Renal cortex interstitium (tissue), 11 donors: ENCODE measurements around the gene CPLANE1. TPM values are rescaled to one million over a fixed set of nuclear protein-coding genes. Genes with fewer than 3 reads are reported as not detected.
A peak's percentile ranks its signal among the peaks of the same experiment; 100 is the strongest.

Experiments
- DNase-seq, 11 donors: peaks; one replicate each; pipeline ENCODE4 v3.0.0-alpha.2; 2013; ENCODE audit warnings: low read depth in 9 of 11, low spot score in 4 of 11; ENCODE audit errors: extremely low read depth in 1 of 11
- polyA plus RNA-seq, 3 donors: library from polyadenylated mRNA; unstranded; fragments of 120-200 nt; gene quantifications; one replicate each; pipeline ENCODE4 v1.2.1, GENCODE V29; 2013; ENCODE audit not compliant: insufficient read length in 3 of 3

The CPLANE1 gene
- polyA plus RNA-seq, 3 donors = 30.0 to 37.9 (median 33.7) TPM

DNA sequence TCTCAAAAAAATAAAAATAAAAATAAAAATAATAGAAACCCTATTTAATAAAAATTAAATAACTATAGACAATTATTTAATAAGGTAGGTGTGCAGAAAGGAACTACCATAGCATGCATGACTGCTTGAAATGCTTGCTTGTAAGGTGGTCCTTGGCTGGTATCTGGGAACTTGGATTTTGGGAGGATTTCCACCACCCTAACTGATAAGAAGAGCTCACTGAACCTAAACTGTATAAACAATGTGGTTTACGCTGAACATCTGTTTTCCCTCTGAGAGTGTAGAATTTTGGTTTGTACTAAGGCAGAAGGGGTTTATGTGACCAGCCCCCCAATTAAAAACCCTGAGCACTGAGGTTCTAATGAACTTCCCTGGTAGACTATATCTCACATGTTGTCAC is 31.2 kb downstream of the CPLANE1 start:
- DNase-seq = no peak

DNA sequence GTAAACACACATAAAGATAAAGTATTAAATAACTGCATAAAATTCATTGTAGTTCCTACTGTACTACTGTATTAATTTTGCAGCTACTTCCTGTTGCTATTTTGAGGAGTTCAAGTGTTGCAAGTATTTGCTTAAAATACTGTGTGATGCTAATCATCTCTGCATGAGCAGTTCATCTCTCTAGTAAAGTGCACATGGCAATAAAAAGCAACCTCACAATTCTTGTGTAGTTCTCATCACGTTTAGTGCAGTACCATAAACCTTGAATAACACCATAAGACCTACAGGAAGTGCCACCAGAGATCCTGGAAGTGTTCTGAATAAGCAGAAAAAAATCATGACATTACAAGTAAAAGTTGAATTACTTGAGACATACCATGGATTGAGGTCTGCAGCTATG is 34.6 kb downstream of the CPLANE1 start:
- no peak for DNase-seq

DNA sequence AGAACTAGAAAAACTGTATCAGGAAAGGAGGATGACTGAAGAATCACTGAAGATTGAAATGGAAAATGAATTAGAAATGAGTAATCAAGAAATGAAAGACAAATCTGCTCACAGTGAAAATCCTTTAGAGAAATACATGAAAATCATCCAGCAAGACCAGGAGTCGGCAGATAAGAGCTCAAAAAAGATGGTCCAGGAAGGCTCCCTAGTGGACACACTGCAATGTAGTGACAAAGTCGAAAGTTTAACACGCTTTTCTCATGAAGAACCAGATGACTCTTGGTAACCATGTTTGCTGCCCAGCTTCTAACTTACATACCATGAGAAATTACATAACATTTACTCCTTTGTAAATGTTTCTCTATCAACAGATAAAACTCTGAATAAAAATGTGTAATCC is 37.1 kb downstream of the CPLANE1 start:
- no peak for DNase-seq

DNA sequence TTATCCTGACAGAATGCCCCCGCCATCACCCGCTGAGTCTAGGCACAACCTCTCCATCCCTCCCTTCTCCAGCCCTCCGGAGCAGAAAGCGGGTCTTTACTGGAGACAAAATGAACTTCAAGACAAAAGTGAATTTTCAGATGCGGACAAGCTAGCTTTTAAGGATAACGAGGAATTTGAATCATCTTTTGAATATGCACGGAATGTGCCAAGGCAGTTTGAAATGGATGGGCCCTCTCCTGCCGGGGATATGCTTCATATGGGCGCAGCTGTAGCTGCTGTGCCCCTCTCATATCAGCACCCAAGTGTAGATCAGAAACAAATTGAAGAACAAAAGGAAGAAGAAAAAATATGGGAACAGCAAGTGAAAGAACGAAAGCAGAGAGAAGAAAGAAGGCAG is 37.5 kb downstream of the CPLANE1 start:
- no peak for DNase-seq

- DNase-seq = peak in 8 of 11 donors; percentile 1 to 15 (median 4)
These were observed 40.0 kb downstream of the CPLANE1 start for GRCh38 chr5:37208883-37209797.

DNA sequence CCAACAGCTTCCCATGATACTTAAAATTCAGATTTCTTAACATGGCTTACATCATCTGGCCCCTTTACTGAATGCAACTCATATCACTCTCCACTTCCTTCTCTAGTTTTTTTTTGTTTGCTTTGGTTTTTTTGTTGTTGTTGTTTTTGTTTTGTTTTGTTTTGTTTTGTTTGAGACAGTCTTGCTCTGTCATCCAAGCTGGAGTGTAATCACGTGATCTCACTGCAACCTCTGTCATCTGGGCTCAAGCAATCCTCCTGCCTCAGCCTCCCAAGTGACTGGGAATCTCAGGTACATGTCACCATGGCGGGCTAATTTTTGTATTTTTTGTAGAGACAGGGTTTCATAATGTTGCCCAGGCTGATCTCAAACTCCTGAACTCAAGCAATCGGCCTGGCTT is 41.4 kb downstream of the CPLANE1 start:
- no peak for DNase-seq

DNA sequence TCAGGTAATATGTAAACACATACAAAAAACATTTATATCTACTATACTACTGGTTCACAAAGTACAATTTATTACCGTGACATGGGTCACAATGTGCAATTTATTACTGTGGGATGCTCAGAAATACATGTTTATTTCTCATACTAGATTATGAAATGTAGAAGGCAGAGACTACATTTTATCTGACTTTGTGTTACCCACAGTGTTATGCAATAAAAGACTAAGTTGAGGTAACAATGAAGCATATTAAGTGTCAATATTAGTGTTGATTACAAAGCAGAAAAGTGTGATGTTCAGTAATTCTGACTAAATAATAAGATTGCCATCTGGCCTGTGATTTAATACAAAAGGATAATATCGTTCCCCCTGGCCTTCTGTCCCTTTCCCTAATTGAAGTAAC is 42.4 kb downstream of the CPLANE1 start:
- DNase-seq = no peak

DNA sequence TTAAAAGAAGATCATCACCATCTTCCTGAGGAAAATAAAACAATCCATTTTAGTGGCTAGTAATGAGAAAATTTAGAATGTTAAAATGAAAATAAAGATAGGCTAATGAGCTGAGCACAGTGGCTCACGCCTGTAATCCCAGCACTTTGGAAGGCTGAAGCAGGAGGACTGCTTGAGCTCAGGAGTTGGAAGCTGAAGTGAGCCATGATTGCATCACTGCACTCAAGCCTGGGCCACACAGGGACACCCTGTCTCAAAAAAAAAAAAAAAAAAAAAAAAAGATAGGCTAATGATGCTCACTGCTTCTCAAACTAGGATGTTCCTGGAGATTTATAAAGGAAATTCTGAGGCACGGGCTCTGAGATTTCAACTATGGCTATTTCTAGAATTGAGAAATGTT is 50.3 kb downstream of the CPLANE1 start:
- no peak for DNase-seq

DNA sequence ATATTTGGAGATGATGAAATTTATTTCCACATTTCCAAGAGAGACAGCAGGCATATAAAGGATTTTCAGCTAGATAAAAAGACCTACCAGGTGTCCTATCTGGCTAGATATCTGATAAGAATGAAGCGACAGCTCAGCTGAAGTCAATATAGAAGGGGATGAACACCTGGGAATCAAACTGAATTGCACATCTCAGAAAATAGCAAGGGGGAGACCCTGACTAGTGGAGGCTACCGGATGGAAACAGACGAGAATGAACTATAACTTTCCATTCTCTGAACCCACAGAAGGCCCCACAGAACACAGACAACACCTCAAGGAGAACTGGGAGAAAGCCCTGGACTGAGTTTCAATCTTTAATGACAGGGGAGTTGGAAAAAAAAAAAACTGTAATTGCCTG is 51.1 kb downstream of the CPLANE1 start:
- no peak for DNase-seq

DNA sequence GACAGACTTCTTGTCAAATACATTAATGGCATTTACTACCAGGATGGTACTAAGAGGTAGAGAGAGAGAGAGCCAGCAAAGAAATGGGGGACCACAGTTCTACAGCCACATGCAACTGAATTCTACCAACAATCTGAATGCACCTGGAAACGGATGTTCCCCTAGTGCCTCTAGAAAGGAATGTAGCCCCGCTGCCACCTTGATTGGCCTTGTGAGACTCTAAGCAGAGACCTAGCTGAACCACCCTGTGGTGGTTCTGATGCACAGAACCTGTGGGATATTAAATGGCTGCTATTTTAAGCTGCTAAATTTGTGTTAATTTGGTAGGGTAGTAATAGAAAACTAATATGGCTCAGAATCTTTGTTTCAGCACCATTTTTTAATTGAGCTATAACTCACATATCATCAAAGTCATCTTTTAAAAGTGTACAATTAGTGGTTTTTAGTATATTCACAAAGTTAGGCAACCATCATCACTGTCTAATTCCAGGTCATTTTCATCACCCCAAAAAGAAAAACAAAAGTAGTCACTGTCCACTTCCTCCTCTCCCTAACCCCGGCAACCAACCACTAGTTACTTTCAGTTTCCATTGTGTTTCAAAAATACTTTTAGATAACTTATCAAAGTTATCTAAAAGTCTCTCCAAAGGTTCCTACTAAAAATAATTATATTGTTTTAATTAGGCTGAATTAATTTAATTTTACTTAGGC is 51.7 kb downstream of the CPLANE1 start:
- DNase-seq = no peak

DNA sequence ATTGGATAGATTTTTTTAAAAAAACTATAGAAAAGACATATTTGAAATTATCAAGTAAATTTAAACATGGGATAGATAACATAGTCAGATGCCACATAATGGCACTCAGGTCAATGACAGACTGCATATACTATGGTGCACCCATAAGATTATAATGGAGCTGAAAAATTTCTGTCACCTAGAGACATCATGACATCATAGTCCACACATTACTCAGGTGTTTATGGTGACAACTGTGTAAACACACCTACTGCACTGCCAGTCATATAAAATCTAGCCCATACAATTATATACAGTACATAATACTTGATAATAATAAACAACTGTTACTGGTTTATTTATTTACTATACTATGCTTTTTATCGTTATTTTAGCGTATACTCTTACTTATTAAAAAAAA is 58.6 kb downstream of the CPLANE1 start:
- no peak for DNase-seq

DNA sequence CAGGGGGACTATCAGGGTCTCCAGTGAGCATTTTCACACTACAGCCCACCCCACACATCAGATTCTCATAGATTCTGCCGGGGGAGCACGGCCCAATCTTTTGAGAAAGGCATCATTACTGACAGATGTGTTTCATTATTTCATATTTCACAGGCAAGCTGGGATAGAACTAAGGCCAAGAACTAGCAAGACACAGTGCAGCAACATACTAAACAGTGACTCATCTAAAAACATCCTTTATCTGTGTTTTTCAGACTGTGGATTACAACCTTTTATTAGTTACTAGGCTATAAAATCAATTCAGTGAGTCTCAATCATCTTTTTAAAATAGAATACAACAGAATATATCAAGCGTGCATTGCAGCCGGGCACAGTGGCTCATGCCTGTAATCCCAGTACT is 59.8 kb downstream of the CPLANE1 start:
- DNase-seq = no peak

GRCh38 chr5:37187465-37187977 is 61.7 kb downstream of the CPLANE1 start:
- no peak for DNase-seq

DNA sequence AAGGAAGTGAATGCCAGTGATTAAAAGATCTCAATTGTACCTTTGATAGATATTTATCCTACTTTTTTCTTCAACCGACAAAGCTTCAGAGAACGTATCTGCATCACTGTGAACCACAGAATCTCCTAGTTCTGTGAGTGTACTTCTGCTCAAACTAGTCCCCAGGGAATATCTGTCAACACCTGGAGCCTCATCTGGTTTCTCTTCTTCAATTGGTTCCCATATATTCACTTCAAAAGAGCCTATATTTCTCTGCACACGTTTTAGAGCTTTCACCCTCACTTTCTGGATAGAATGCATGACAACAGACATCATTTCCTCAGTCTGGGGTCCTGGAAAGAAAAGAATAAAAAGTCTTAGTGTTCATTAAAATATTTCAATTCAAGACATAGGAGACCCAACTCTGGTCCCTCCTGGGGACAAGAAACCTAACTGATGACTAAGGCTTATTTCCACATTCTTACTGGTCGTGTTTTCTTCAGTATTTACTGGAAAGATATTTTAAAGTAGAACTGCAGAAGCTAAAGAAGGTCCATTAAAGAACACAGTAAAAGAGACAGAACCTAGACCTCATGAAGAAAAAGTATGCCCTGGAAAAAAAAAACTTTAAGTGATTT is 64.3 kb downstream of the CPLANE1 start:
- DNase-seq = no peak

GRCh38 chr5:37182667-37183066 is 66.5 kb downstream of the CPLANE1 start:
- DNase-seq = no peak

DNA sequence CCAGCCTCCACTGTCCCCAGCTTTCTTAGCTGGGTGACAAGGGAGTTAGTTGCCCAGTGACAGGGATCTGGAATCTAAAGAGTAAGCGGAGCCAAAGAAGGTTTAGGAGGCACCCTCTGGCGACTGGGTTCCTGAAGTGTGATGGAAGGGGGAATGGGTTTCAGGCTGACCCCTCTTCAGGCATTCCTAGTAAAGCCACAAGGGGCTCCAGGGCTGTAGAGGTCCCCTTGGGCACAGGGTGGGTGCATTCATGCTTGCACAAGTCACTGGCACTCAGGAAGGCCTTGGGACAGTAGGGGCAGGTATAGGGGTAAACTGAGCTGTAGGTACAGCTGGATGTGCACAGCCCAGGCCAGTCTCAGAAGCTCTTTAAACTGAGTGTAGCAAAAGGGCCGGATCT is 74.2 kb downstream of the CPLANE1 start:
- DNase-seq = no peak

- DNase-seq = no peak
These were observed 76.2 kb downstream of the CPLANE1 start for GRCh38 chr5:37172957-37173356.

DNA sequence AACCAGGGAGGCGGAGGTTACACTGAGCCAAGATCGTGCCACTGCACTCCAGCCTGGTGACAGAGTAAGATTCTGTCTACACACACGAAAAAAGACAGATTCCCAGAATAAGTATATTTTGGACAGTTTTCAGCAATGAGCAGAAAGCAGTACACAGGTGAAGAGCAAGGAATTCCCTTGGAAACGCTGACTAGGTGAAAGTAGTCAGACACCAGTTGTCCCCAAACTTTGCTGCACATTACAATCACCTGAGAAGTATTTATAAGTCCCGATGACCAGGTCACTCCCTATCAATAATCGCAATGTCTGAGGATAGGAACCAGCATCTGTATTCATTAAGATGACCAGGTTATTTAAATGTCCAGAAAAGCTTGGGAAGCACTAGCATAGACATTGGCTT is 78.3 kb downstream of the CPLANE1 start:
- no peak for DNase-seq

GRCh38 chr5:37166197-37166596 is 83.0 kb downstream of the CPLANE1 start:
- no peak for DNase-seq

GRCh38 chr5:37165761-37166160 is 83.4 kb downstream of the CPLANE1 start:
- DNase-seq = no peak
